WTC11 (cell line): ENCODE data around the gene MORC2. TPM values are rescaled to one million over a fixed set of nuclear protein-coding genes. Genes with fewer than 3 reads are reported as not detected.

Experiments
- ATAC-seq: fragments of 200-7000 bp; cut with Tn5 transposase; 2 replicates; pipeline ENCODE4 v1.10.0; 2021; ENCODE audit warnings: mild to moderate bottlenecking, moderate library complexity
- CTCF ChIA-PET: fragments of 300-600 bp; sonication (Branson Sonifier 250); formaldehyde crosslinking; loops from one replicate; lab custom pipeline; 2021; ENCODE audit warnings: antibody characterized with exemption; lab: Charles Lee
- POLR2A ChIA-PET: fragments of 350-600 bp; sonication (Branson Sonifier 250); formaldehyde crosslinking; loops from one replicate; lab custom pipeline; 2021; ENCODE audit warnings: antibody characterized with exemption; lab: Charles Lee
- DNase-seq: peaks from one replicate; pipeline ENCODE4 v3.0.0; 2021; ENCODE audit warnings: low spot score
- H3K27ac Mint-ChIP-seq: 2 replicates; pipeline ENCODE4 v1.8.0; 2021; ENCODE audit warnings: mixed read lengths
- H3K27me3 Mint-ChIP-seq: 2 replicates; pipeline ENCODE4 v1.8.0; 2021; ENCODE audit warnings: low read depth, mild to moderate bottlenecking, moderate library complexity, mixed read lengths
- H3K36me3 Mint-ChIP-seq: 2 replicates; pipeline ENCODE4 v1.8.0; 2021; ENCODE audit warnings: mixed read lengths
- H3K4me1 Mint-ChIP-seq: 2 replicates; pipeline ENCODE4 v1.8.0; 2022; ENCODE audit warnings: mixed read lengths
- H3K4me3 Mint-ChIP-seq: 2 replicates; pipeline ENCODE4 v1.8.0; 2021; ENCODE audit warnings: mild to moderate bottlenecking, moderate library complexity, mixed read lengths
- H3K9me3 Mint-ChIP-seq: 2 replicates; pipeline ENCODE4 v1.8.0; 2021; ENCODE audit warnings: mixed read lengths
- GABPB1 ChIP-seq: sonication (generic); formaldehyde crosslinking; IDR thresholded peaks from 2 replicates; pipeline ENCODE4 v1.8.1; 2023; ENCODE audit warnings: mild to moderate bottlenecking, missing genetic modification reagents
- HMGA2 ChIP-seq: fragments of 250-450 bp; sonication (Bioruptor Pico); IDR thresholded peaks from 2 replicates; pipeline ENCODE4 v1.4.0; 2021; ENCODE audit warnings: mild to moderate bottlenecking, moderate library complexity
- NFYB ChIP-seq: sonication (generic); formaldehyde crosslinking; conservative IDR thresholded peaks from 2 replicates; pipeline ENCODE4 v1.8.0; 2022; ENCODE audit warnings: low read depth, missing genetic modification reagents
- OVOL2 ChIP-seq: fragments of 250-450 bp; sonication (Bioruptor Pico); IDR thresholded peaks from 2 replicates; pipeline ENCODE4 v1.9.0; 2021; ENCODE audit warnings: mild to moderate bottlenecking, borderline replicate concordance
- TEAD1 ChIP-seq: sonication (generic); formaldehyde crosslinking; IDR thresholded peaks from 2 replicates; pipeline ENCODE4 v1.8.0; 2022; ENCODE audit warnings: mild to moderate bottlenecking, missing genetic modification reagents
- TEAD4 ChIP-seq: sonication (generic); formaldehyde crosslinking; IDR thresholded peaks from 2 replicates; pipeline ENCODE4 v1.8.0; 2022; ENCODE audit warnings: mild to moderate bottlenecking, missing genetic modification reagents
- ZNF138 ChIP-seq: sonication (generic); formaldehyde crosslinking; conservative IDR thresholded peaks from 2 replicates; pipeline ENCODE4 v1.8.1; 2022; ENCODE audit warnings: mild to moderate bottlenecking, moderate library complexity, missing genetic modification reagents
- ZNF232 ChIP-seq: sonication (generic); formaldehyde crosslinking; IDR thresholded peaks from 2 replicates; pipeline ENCODE4 v1.8.0; 2022; ENCODE audit warnings: mild to moderate bottlenecking, missing genetic modification reagents
- total RNA-seq: library from RNA; stranded (reverse); gene quantifications from 3 replicates; pipeline ENCODE4 v1.2.3, GENCODE V29; 2021
- TF ChIP-seq, protein P1 (sequence below): sonication (generic); formaldehyde crosslinking; IDR thresholded peaks from 2 replicates; pipeline ENCODE4 v1.8.0; 2022; ENCODE audit warnings: missing genetic modification reagents
- TF ChIP-seq, protein P2 (sequence below): fragments of 250-450 bp; sonication (Bioruptor Pico); IDR thresholded peaks from 2 replicates; pipeline ENCODE4 v1.9.0; 2021; ENCODE audit warnings: mild to moderate bottlenecking
- TF ChIP-seq, protein P3 (sequence below): sonication (generic); formaldehyde crosslinking; IDR thresholded peaks from 2 replicates; pipeline ENCODE4 v1.8.1; 2023; ENCODE audit warnings: mild to moderate bottlenecking, missing genetic modification reagents
- TF ChIP-seq, protein P4 (sequence below): sonication (generic); formaldehyde crosslinking; IDR thresholded peaks from 2 replicates; pipeline ENCODE4 v1.8.0; 2022; ENCODE audit warnings: mild to moderate bottlenecking, missing genetic modification reagents
- TF ChIP-seq, protein P5 (sequence below): sonication (generic); formaldehyde crosslinking; IDR thresholded peaks from 2 replicates; pipeline ENCODE4 v1.8.0; 2023; ENCODE audit warnings: missing genetic modification reagents
- TF ChIP-seq, protein P6 (sequence below): sonication (generic); formaldehyde crosslinking; IDR thresholded peaks from 2 replicates; pipeline ENCODE4 v1.8.1; 2022; ENCODE audit warnings: low read depth, mild to moderate bottlenecking, moderate library complexity, missing genetic modification reagents, borderline replicate concordance

MORC2 gene
- total RNA-seq, 1 experiment from 2014 or later, result 62.3 TPM

DNA sequence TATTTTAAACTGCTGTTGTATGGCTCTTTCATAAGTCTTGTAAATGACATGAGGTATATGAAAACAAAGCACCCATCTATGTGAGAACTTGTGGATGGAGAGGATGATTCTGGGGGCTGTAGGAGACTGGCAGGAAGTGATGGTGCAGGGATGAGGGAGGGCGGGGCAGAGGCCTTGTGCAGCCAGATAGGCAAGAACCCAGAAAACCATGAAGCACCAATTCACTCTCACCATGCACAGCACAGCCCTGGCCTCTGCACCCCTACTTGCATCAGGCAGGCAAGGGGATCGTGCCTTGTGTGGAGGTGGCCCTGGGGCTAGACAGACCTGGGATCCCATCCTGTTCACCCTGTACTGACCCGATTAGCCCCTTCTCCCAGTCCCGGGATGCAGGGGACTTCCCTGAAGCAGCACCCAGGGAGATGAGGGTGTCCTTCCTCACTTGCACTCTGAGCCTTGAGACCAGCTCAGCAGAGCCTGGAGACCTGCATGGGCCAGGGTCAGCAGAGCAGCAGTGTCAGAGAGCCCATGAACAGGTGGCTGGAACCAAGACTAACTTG lies 85.5 kb downstream of the MORC2 start:
- H3K27me3 Mint-ChIP-seq, result no peaks in the 10 kb centered on the region; the same call in 1 of the 2 replicates
- no peaks in the 10 kb centered on the region for H3K9me3 Mint-ChIP-seq
- ChIA-PET POLR2A (no interaction called here), CTCF (no interaction called here)
- DNase-seq, result no peak
- peaks cover 13% of the 10 kb centered on the region for H3K4me1 Mint-ChIP-seq
- no peak overlapping the region for H3K4me3 Mint-ChIP-seq
- no peaks in the 10 kb centered on the region for H3K36me3 Mint-ChIP-seq
- no peak for ATAC-seq
- no peak overlapping the region for H3K27ac Mint-ChIP-seq
- TF ChIP-seq GABPB1 (CRISPR knock-in tag), result no peak
- TF ChIP-seq, protein P1, sequence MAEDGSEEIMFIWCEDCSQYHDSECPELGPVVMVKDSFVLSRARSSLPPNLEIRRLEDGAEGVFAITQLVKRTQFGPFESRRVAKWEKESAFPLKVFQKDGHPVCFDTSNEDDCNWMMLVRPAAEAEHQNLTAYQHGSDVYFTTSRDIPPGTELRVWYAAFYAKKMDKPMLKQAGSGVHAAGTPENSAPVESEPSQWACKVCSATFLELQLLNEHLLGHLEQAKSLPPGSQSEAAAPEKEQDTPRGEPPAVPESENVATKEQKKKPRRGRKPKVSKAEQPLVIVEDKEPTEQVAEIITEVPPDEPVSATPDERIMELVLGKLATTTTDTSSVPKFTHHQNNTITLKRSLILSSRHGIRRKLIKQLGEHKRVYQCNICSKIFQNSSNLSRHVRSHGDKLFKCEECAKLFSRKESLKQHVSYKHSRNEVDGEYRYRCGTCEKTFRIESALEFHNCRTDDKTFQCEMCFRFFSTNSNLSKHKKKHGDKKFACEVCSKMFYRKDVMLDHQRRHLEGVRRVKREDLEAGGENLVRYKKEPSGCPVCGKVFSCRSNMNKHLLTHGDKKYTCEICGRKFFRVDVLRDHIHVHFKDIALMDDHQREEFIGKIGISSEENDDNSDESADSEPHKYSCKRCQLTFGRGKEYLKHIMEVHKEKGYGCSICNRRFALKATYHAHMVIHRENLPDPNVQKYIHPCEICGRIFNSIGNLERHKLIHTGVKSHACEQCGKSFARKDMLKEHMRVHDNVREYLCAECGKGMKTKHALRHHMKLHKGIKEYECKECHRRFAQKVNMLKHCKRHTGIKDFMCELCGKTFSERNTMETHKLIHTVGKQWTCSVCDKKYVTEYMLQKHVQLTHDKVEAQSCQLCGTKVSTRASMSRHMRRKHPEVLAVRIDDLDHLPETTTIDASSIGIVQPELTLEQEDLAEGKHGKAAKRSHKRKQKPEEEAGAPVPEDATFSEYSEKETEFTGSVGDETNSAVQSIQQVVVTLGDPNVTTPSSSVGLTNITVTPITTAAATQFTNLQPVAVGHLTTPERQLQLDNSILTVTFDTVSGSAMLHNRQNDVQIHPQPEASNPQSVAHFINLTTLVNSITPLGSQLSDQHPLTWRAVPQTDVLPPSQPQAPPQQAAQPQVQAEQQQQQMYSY, result no peak
- TF ChIP-seq ZNF138 (CRISPR knock-in tag), result no peak
- TF ChIP-seq HMGA2 (CRISPR knock-in tag), result no peak

DNA sequence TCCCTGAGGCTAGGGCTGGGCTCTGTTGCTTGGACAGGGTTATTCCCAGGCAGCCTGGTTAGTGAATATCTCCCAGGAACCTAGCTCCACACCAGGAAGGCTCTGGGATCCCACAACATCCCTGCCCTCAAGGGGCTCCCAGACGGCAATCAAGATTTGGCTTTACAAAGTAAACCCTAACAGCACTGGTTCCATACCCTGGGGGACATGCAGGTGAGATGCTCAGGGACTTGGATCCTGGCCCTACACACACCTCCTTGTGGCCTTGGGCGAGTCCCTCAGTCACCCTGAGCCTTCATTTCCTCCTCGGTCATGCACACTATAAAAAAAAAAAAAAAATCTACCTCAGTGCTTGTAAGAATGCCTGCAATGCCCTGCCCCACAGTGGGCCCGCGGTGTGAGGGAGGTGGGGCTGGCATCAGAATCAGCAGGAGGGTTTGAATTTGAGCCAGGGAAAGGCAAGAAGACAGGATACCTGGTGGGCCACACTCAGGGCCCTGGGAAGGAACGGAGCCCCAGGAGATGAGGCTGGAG lies 86.3 kb downstream of the MORC2 start:
- Mint-ChIP-seq H3K27ac (0 out of 2 replicates have a peak overlapping the region, but pooled peaks have one; percentile 53), H3K36me3 (no peaks in the 10 kb centered on the region), H3K9me3 (no peaks in the 10 kb centered on the region), H3K4me3 (no peak overlapping the region), H3K27me3 (no peaks in the 10 kb centered on the region; the same call in 1 of the 2 replicates), H3K4me1 (peaks cover 13% of the 10 kb centered on the region)
- POLR2A ChIA-PET, result interaction anchor here (1.6 kb wide), 1 partner anchor 199 kb away, joined by 4 read pairs; the partner anchor contains the start of gene SMTN
- DNase-seq (no peak), ATAC-seq (no peak)
- CTCF ChIA-PET, result interaction anchor here (1.8 kb wide), 1 partner anchor 9 kb away, joined by 9 read pairs; no protein-coding TSS in a partner anchor
- TF ChIP-seq OVOL2 (CRISPR knock-in tag), result no peak
- TF ChIP-seq NFYB (CRISPR knock-in tag), result no peak
- TF ChIP-seq, protein P2, sequence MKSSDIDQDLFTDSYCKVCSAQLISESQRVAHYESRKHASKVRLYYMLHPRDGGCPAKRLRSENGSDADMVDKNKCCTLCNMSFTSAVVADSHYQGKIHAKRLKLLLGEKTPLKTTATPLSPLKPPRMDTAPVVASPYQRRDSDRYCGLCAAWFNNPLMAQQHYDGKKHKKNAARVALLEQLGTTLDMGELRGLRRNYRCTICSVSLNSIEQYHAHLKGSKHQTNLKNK (CRISPR knock-in tag), result no peak
- TF ChIP-seq TEAD4 (CRISPR knock-in tag), result no peak
- TF ChIP-seq, protein P3, sequence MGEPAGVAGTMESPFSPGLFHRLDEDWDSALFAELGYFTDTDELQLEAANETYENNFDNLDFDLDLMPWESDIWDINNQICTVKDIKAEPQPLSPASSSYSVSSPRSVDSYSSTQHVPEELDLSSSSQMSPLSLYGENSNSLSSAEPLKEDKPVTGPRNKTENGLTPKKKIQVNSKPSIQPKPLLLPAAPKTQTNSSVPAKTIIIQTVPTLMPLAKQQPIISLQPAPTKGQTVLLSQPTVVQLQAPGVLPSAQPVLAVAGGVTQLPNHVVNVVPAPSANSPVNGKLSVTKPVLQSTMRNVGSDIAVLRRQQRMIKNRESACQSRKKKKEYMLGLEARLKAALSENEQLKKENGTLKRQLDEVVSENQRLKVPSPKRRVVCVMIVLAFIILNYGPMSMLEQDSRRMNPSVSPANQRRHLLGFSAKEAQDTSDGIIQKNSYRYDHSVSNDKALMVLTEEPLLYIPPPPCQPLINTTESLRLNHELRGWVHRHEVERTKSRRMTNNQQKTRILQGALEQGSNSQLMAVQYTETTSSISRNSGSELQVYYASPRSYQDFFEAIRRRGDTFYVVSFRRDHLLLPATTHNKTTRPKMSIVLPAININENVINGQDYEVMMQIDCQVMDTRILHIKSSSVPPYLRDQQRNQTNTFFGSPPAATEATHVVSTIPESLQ (CRISPR knock-in tag), result no peak
- TF ChIP-seq, protein P4, sequence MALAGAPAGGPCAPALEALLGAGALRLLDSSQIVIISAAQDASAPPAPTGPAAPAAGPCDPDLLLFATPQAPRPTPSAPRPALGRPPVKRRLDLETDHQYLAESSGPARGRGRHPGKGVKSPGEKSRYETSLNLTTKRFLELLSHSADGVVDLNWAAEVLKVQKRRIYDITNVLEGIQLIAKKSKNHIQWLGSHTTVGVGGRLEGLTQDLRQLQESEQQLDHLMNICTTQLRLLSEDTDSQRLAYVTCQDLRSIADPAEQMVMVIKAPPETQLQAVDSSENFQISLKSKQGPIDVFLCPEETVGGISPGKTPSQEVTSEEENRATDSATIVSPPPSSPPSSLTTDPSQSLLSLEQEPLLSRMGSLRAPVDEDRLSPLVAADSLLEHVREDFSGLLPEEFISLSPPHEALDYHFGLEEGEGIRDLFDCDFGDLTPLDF (CRISPR knock-in tag), result no peak
- TF ChIP-seq TEAD1 (CRISPR knock-in tag), result no peak
- no peak for TF ChIP-seq ZNF232 (CRISPR knock-in tag)
- TF ChIP-seq, protein P5, sequence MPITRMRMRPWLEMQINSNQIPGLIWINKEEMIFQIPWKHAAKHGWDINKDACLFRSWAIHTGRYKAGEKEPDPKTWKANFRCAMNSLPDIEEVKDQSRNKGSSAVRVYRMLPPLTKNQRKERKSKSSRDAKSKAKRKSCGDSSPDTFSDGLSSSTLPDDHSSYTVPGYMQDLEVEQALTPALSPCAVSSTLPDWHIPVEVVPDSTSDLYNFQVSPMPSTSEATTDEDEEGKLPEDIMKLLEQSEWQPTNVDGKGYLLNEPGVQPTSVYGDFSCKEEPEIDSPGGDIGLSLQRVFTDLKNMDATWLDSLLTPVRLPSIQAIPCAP (CRISPR knock-in tag), result no peak
- TF ChIP-seq, protein P6, sequence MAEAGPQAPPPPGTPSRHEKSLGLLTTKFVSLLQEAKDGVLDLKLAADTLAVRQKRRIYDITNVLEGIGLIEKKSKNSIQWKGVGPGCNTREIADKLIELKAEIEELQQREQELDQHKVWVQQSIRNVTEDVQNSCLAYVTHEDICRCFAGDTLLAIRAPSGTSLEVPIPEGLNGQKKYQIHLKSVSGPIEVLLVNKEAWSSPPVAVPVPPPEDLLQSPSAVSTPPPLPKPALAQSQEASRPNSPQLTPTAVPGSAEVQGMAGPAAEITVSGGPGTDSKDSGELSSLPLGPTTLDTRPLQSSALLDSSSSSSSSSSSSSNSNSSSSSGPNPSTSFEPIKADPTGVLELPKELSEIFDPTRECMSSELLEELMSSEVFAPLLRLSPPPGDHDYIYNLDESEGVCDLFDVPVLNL (CRISPR knock-in tag), result no peak
